ENCODE data around the gene TEX35.
A peak's percentile ranks its signal among the peaks of the same experiment; 100 is the strongest.
"Not testable (repeated sequence)": the region's sequence is repeated elsewhere in the genome, so short reads cannot be mapped to it uniquely, and the experiment has no call there.

The TEX35 gene

DNA sequence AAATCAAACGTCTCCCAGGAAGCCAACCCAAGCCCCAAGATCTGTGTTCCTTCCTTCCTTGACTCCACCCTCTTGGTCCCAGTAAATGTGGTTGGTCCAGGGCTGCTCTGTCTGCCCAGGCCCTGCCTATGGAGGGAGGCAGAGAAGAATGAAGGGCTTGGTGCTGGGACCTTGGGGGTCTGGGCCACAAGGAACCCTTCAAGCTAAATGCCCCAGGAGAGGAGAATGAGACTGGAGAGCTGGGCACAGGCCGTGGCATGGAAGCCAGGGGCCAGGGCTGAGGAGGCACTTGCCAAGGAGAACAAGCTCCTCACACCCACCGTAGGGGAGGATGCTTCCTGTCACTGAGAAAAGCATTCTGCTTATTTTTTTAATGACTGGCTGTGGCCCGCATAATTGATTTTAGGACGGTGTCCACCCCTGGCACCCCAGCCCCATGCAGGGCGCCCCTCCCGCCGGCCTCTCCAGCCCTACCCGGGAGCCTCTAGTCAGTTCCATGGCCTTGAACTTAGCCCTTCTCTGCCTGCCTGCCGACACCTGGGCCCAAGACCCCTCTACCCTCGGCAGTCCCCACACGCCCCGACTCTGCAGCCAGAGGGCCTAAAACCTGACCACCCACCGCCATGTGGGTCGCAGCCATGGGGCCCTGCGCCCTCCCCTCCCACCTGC lies 17.0 kb upstream of the TEX35 start:
- DNase-seq, result no peak

DNA sequence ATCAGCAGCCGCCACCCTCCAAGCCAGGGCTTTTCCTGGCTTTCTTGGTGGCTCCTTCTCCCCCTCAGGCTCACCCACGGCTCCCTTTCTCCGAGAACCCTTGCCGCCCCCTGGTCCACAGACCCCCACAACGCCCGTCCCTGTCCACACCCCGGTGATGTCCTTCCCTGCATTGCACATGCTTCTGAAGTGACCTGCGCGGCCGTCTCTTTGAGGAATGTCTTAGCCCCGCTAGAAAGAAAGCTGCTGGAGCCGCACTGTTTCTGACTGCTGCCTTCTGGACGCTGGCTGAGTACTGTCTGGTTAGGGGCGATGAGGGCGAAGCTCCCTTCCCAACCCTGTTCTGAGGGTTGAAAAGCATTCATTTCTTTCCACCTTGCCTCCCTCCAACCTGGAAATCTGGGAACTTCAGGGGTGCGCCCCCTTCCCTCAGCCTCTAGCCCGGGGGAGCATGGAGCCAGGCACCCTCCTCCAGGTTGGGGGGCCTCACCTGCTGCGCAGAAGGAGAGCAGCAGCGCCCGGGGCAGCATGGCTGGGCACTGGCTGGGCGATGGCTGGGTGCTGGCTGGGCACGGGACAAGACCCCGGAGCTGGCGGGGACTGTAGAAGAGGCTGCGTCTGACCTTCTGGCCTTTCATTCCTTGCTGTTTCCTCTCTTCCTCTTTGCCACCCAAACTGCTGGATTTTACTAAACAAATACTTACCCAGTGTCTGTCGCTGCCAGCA lies 16.3 kb upstream of the TEX35 start, which contains the start of gene CLEC20A:
TSS of gene CLEC20A (minus strand) at position 555 of the 726 bp plus-strand sequence. CDS start at position 530, 25 bp downstream.
- no peak for DNase-seq

DNA sequence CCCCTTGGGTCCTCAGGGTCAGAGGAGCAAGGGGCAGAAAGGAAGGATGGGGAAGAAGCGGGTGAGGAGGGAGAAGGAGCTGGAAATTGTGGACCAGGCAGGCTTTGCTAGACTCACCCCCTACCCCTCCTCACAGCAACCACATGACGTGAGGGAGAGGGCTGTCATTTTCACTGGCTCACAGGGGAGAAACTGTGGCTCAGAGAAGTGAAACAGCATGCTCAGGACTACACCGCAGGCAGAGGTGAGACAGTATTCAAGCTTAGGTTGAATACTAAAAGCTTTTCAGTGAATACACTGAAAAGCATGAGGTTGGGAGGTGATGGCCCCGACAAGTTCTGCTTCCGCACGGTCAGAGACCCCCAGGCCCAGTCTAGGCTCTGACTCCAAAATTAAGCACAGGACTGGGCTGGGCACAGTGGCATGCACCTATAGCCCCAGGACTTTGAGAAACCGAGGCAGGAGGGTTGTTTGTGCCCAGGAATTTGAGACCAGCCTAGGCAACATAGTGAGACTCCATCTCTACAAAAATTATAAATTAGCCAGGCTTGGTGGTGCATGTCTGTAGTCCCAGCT lies 14.9 kb upstream of the TEX35 start:
- DNase-seq, result no peak

DNA sequence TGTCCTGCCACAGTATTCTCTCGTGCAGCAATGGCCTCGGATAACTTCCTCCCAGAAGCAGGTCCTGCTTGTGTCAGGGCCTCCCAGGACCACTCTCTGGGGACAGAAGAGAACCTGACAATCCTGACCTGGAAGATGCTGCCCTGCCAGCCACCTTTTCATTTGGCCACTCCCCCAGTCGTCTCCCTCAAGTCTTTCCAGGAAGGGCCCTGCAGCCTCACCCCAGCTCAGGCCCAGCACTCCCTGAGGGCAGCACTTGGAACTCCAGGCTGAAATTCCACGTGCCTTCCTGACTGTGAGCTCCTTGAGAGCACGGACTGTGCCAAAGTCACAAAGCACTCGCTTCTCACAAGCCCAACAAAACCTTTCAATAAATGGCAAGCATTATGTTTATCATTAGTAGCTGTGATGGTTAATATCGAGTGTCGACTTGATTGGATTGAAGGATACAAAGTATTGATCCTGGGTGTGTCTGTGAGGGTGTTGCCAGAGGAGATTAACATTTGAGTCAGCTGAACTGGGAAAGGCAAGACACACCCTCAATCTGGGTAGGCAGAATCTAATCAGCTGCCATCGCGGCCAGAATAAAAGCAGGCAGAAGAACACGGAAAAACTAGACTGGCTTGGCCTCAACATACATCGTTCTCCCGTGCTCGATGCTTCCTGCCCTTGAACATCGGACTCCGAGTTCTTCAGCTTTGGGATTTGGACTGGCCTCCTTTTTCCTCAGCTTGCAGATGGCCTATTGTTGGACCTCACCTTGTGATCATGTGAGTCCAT lies 13.8 kb upstream of the TEX35 start:
- no peak for DNase-seq

DNA sequence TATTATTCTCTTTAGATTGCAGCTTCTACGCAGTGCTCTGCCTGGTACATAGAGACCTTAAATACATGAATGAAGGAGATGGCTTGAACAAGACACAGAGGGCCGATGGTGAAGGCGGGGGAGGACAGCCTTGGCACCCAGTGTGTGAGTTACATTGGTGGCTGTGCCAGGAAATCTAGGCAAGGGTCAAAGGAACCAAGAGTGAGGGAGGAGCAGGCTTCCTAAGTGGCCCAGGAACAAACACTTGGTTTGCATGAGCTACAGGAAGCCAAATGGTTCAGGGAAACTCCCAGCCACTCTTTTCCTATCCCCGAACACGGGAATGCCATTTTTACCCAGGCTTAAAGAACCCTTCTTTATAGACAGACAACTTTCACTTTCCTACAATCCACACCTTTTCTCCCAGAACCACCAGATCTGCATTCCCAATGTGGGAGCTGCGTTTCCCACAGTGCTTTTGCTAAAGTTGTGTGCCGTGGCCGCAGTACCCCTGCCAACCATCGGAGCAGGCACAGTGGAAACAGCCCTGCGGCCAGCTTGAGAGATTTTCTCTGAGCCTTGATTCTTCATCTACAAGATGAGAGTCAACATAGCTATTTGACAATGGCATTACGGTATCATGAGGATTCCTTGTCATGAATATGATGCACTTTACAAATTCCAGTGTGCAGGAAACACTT lies 12.7 kb upstream of the TEX35 start:
- no peak for DNase-seq

DNA sequence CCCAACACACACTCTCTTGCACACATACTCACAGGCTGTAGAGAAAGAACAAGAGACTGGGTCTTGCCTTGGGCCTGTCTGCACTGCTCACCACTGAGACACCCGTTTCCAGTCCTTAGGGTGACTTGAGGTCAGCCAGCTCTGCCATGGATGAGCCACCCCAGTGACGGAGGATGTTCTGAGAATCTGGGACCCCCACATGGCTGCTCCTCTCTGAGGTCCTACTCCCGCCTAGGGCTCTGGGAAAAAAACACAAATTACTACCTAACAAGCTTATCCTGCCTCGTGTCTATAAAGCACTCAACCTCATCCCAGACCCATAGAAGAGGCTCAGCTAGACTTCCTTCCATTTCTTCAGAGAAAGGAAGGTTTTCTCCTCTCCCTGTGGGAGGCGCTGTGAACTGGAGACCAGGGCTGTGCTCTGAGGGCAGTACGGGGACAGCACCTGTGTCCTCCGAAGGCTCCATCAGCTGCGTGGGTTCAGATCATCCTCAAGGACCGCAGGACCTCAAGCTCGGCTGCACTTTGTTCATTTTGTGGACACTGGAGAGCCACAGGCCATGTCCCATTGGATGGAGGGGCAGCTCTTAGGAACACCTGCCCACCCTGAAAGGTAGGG lies 11.9 kb upstream of the TEX35 start:
- no peak for DNase-seq

DNA sequence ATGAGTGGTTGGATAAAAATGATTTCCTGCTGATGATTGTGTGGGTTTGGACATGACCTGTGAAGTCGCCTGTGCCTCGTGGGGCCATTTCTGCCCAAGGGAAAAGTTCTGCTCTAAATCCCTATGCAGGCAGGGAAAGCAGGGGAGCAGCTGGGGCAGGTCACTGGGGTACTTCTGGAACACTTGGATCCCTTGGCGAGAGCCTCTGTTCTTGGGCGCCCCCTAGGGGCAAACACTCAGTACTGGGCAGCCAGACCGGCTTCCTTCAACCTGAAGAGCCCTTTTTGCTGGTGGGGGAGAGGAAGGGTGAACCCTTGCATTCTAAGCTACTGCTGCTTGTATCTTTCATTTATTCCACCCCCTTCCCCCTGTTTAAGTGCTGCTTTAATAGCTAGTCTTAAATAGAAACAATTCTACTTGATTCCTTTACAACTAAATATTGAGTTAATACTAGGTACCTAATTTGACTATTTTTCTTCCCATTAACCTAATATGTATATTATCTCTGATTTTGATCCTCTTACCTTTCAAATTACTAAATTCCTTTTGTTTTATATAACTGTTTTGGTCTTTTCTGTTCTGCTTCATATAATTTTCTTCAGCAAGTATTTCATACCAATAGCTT lies 11.1 kb upstream of the TEX35 start:
- DNase-seq, result peak; percentile 30

DNA sequence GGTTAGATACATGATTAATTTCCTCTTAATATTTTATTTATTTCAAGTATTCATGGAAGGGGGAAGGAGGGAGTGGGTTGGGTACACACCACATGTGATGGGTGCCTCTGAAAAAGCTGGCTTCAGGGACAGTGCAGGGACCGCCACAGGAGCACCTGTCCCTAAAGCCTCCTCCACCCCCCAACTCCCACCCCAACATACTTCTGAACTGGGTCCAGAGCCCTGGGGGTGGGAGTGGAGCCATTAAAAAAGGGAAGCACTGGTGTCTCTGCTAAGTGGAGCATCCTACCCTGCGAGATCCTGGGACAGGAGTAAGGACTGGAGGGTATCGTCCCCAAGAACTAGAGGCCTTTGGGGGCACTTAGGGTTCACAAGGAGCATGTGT lies 10.6 kb upstream of the TEX35 start:
- DNase-seq, result no peak

DNA sequence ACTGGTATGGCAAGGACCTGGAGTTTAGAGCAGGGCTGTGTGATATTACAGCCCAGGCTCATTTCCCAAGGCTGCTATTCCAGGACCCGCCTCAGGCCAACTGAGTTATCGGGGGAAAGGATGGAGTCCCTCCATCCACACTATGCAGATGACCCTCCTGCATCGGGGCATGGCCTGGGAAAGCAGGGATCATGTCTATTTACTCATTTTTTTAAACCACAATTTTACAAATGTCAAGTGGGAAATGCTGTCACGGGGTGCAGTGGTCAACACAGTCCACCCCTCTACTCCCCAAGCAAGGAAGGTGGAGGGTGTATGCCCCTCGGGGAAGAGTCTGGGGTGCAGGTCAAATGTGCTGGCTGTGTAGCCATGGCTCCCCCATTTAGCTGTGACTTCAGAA lies 10.1 kb upstream of the TEX35 start:
- DNase-seq, result no peak

DNA sequence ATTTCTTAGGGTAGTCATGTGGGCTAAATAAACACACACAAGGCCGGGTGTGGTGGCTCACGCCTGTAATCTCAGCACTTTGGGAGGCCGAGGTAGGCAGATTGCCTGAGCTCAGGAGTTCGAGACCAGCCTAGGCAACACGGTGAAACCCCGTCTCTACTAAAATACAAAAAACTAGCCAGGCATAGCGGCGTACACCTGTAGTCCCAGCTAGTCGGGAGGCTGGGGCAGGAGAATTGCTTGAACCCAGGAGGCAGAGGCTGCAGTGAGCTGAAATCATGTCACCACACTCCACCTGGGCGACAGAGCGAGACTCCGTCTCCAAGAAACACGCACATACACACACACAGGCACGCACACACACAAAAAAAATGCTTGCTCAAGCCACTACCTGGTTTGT lies 9.6 kb upstream of the TEX35 start:
- not testable (repeated sequence) for DNase-seq

DNA sequence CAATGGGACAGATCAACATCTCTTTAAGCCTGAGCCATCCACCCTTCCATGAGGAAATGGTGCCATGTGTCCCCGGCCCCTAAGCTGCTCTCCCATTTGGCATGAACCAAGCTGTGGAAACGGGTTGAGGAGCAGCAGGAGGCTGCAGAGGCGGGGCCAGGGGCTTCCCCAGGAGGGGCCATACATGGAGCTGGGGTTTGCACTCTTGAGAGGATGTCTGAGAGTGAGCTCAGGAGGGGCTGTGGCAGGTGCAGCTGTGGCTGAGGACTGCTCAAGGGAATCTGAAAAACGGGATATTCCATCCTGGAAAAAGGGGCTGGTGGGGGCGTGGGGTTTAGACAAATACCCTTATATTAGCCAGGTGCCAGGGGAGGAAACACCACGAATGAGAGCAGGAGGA lies 9.1 kb upstream of the TEX35 start:
- no peak for DNase-seq

DNA sequence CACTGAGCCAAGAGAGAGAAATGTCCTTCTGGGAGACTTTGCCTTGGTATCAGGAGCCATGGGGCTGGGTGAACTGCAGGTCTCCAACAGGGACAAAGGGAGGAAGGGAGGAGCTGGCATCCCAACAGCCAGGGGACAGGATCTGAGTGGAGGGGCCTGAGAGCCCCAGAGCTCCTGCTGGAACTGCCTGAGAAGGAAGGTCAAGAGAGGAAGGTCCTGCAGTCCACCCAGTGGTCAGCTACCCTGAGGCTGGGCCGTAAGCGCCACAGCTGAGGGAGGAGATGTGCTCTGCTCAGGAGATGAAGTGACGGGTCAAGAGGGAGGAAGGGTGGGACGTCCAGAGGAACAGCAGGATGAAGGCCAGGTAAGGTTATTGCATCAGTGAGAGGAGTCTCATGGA lies 8.6 kb upstream of the TEX35 start:
- DNase-seq, result no peak

DNA sequence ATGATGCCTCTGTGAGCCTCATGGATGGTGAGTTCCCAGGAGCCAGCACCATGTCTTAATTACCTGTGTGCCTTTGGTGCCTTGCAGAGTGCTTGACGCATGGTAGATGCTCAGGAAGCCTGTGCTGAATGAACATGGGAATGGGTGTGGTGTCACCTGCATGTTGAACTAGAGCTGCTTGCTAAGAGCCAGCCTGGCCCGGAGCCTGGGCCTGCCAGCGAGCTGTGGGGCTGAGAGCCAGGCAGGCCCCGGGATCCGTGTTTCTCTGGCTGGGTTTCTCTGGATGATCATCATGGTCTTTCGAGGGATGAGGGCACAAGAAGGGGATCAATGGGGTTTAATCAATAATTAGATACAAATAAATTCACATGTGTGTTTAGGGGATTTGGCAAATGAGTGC lies 6.7 kb upstream of the TEX35 start:
- DNase-seq, result no peak

DNA sequence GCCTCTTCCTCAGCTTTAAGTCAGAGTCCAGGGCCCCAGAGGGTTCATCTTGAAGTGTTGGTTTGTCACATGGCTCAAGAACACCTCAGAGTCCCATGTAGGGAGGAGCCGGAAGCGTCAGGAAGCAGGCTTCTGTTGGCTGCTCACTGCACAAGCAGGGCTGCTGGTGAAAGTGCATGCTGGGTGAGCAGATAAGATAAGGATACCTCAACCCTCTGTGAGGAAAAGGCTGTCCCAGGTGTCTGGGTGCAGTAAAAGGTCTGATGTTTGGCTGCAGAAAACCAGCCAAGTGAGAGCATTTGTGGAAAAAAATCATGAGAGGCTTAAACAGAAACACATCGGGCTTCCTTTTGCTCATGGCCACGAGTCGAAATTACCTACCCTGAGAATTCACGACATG lies 6.2 kb upstream of the TEX35 start:
- no peak for DNase-seq

DNA sequence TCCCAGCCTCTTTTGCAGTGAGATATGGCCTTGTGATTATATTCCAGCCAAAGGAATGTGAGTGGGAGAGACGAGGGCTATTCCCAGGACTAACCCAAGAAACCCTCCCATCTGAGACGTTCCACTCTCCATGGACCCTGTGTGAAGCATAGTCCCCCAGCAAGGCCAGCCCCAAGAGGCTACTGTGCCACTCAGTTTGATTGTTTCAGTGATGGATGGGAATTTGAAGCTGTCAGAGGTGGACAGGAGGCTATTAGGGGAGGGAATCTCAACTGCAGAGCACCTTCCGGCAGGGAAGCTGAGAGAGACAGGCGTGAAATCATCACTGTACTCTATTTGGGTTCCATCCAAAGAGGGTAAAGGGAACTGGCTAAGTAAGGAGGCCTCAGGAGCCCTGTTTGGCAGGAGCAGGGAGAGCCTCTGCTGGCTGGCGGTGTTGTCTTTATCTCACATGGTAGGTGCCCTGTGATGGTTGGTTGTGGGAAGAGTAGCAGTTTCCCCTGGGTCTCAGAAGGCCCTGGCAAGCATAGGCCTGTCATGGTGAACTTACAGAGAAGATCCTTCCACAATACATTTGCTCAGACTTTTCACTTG lies 3.4 kb upstream of the TEX35 start:
- DNase-seq, result no peak

DNA sequence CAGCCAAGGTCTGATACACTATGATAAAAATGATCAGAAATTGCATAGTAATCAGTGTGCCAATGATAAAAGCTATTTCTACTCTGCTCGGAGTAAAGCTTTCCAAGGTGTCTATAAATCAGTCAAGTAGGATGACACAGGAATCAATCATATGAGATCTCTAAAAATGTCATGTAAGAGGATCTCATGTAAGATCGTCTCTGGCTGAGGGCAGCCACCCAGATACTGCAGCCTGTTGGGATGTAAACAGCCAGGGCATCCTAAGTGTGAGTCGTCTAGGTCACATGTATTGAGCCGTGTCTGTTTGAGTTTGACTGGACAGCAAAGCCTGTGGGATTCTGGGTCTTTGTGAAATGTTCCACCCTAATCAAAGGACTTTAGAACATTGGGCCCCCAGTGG lies 2.8 kb upstream of the TEX35 start:
- no peak for DNase-seq

DNA sequence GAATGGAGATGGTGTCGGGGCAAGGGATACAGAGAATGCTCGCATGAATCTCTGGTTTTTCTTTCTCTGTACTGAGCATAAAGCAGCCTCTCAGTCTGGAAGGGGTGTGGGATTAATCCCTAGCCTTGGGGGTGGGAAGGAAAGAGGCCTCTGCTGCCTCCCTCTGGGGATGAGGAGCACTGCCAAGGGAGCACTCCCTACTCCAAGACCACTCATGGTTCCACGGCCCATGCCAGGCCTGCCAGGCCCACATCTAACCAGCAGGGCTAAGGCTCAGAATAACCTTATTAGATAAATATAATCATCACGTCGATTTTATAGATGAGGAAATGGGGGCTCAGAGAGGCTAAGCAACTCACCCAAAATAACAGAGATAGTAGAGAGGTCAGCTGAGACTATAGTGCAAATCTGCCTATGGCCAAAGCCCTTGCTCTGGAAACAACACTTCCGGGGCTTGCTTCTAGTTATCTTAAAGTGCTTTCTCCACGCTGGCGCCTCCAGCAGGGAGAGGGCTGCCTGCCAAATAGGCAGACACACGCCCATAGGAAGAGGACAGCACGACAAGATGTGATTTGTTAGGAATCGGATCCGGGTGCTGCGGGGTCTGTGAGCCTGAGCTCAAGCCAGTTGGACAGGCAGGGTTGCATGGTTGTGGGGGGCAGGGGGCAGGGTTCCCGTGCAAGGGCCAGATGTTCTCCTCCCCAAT lies 522 bp downstream of the TEX35 start:
- DNase-seq, result no peak

DNA sequence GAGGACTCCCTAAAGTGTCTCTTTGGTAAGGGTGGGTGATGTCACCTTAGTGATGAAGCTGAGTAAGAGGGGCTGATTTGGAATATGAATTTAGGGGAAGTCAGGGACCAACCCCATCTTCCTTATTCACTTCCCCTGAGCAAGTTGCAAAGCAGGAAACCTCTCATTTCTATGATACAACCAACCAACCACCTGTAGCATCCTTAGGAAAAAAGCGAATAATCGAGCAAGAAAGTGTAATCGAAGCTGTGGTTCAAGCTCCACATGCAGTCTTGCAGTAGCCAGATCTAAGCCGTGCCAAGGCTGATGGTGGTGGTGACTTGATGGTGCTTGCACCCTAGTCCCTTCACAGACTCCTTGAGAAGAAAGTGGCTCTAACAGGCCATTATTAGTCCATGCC lies 3.2 kb downstream of the TEX35 start:
- no peak for DNase-seq

DNA sequence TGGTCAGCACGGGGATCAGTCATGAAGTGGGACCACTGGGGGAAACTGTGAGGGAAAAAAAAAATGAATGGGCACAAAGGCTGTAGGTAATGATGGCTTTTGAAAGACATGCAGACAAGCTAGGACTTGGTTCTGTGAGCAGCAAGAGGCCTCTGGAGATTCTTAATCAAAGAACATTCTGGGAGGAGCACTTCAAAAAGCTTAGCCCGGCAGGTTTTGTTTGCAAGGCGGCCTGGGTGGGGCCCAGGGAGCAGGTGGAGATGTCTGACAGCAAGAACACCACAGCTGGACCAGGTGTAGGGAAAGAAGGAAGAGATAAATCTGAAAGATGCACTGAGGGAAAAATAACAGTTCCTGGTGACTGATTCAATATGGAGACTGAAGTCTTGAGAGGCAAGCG lies 6.0 kb downstream of the TEX35 start:
- no peak for DNase-seq

DNA sequence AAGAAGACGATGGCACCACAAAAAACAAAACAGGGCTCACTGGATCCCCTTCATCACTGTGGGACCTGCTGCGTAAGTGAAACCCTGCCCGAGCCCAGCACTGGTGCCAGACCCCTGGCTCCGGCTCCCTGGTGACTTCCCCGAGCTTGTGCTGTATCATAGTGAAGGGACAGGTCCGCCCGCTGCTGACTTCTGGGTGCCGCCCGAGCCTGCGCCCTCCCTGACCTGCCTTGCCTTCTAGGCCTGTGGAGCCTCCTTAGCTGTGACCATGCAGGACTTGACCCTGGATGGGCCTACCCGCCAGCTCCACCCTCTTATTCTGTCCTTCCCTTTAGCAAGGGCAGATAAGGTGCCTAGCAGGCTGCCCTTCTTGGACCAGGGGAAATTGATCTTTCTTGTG lies 7.9 kb downstream of the TEX35 start:
- no peak for DNase-seq

DNA sequence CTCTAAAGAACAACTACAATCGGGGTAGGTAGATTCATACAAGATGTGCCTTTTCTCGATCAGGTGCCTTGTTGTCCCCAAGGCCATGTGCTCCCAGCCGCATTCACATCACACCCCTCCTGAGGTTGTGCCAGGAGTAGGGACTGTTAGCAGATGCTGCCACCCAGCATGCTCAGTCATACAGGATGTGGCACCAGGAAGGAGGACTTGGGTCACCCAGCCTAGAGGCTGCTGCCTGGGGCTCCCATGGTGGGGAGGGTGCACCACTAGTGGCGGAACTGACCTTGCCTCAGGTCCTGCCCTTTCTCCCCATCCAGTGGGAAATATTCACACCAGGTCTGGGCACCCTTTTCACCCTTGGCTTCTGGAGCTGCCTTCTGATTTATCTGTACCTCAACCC lies 8.3 kb downstream of the TEX35 start:
- DNase-seq, result no peak
